Measurements from ENCODE around the gene PROCA1.
"Not testable (repeated sequence)": the region's sequence is repeated elsewhere in the genome, so short reads cannot be mapped to it uniquely, and the experiment has no call there.

PROCA1 gene

DNA sequence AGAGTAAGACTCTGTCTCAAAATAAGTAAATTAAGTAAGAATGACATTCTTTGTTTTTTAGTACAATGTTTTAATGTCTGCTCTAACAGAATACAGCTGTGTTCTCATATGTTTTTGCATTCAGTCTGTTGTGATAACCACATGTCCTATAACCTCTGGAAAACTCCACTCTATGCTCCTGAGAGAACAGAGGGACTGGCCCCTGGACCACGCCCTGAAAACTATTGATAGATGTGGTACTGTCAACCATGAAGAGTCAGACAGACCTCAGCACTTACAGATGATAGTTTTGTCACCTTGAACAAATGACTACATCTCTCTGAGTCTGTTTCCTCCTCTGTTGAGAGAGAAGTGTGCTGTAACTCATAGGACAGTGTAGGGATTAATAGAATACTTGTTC is 41.8 kb downstream of the PROCA1 start:
- no peak for DNase-seq (ENCODE audit: low read depth)

DNA sequence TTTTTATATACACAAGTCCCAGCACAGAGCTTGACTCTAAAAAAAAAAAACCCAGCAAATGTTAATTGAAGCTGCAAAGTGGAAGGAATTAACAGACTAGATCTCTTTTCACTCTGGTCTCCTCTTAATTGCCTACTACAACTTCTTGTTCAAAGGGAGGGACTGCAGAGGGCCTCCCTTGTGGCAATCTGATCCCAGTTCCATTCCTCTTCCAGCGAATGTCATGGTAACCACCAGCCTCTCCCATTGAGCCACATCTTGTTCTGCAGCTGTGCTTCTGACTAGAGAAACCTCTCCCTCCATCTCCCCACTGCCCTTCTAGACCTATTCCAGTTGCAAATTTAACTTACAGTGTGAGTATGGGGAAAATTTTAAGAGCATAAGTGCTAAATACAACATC is 43.8 kb downstream of the PROCA1 start:
- DNase-seq (ENCODE audit: low read depth): no peak

- DNase-seq (ENCODE audit: low read depth): no peak
Observed at GRCh38 chr17:28665994-28666393, 45.7 kb downstream of the PROCA1 start.

GRCh38 chr17:28663723-28664122 is 48.0 kb downstream of the PROCA1 start:
- DNase-seq (ENCODE audit: low read depth): no peak

GRCh38 chr17:28662527-28662829 is 49.2 kb downstream of the PROCA1 start:
- DNase-seq (ENCODE audit: low read depth): no peak

- DNase-seq (ENCODE audit: low read depth): peak; percentile 90
Observed at GRCh38 chr17:28661635-28662526, 49.8 kb downstream of the PROCA1 start, which contains the start of the genes SDF2 and SUPT6H. SDF2 (minus strand) TSS chr17:28661906; CDS start chr17:28661876, 30 bp downstream. SUPT6H (plus strand) TSS chr17:28662205; CDS start chr17:28673402, 11,197 bp downstream.

- DNase-seq (ENCODE audit: low read depth): not testable (repeated sequence)
Observed at GRCh38 chr17:28659497-28659881, 52.2 kb downstream of the PROCA1 start.

GRCh38 chr17:28658766-28659496 is 52.8 kb downstream of the PROCA1 start:
- not testable (repeated sequence) for DNase-seq (ENCODE audit: low read depth)

GRCh38 chr17:28658342-28658741 is 53.3 kb downstream of the PROCA1 start:
- DNase-seq (ENCODE audit: low read depth): not testable (repeated sequence)

DNA sequence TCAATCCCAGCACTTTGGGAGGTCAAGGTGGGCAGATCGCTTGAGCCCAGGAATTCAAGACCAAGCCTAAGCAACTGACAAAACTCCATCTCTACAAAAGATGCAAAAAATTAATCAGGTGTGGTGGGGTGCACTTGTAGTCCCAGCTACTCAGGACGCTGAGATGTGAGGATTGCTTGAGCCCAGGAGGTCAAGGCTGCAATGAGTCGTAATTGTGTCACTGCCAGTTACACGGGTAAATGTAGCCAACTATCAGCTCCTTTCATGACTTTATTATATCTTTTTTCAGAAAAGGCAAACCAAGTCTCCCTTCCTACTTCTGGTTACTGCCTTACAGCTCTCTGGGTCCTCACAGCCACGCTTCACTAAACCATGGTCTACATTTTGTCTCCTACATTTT is 53.9 kb downstream of the PROCA1 start:
- no peak for DNase-seq (ENCODE audit: low read depth)

GRCh38 chr17:28655160-28655559 is 56.5 kb downstream of the PROCA1 start:
- no peak for DNase-seq (ENCODE audit: low read depth)
